ENCODE data around the gene GRAP2.
"Not testable (repeated sequence)": the region's sequence is repeated elsewhere in the genome, so short reads cannot be mapped to it uniquely, and the experiment has no call there.

GRAP2 gene

DNA sequence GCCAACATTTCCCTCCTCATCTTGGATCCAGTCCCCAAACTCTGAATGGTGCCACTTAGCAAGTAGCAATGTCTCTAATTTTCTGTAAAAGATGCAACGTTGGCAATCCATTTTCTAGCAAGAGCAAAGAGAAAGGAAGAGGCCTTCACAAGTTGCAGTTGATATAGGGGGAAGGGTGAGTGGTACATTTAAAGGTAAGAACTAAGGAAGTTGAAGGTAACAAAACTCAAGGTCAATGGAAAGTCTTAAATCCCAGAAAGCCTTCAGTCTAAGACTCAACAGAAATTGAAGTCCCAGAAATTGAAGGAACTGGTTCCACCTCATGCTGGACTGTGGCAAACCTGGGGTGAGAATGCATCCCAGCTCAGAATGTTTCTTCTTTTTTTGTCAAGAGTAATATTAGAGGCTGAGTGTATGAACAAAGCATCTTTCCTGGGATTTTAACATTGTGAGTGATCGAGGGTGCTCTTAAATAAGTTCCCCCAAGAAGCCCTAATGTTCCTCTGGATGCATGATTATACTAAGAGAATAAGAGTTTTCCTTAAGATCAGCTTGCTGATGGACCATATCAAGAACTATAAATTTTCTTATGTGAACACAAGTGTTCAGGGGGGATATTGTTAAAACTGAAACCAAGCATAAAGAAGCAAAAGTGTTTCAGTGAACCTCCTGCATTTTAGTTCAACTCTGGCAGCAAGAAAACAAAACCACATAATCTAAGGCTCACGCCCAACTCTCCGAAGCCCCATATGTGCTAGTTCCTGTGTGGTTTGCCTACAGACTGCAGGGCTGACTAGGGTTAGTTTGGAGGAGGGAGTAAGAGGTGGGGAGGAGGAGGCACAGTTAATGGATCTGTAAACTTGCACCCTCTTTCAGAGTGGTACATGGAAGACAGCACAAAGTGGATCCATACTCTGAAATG lies at the start of gene GRAP2:
Gene GRAP2 (plus strand): TSS at position 779 of the 922 bp plus-strand sequence. CDS start 46,023 bp downstream, outside the sequence.
- DNase-seq, result no peak

DNA sequence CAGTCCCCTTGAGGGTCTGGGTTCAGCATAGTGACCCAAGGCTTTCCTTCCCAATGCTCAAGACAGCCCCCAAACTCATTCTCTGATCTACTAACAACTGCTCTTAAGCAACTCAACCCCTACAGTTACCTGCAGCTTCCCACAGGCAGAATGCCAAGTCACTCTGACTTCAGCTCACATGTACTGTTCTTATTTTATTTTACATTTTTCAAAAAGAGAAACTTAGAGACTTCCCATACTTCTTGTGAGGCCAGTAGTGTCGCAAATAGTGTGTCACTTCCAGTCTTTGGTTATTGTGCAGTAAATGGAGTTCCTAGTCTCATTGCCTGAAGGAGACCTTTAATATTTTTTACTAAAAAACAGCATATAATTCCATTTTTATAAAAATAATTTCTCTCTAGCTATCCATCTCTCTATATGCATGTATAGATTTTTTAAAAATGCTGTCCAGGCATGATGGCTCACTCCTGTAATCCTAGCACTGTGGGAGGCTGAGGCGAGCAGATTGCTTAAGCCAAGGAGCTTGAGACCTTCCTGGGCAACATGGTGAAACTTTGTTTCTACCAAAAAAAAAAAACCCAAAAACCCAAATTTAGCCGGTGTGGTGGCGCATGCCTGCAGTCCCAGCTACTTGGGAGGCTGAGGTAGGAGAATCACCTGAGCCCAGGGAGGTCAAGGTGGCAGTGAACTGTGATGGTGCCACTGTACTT lies 49.1 kb upstream of the GRAP2 start:
- no peak for DNase-seq

DNA sequence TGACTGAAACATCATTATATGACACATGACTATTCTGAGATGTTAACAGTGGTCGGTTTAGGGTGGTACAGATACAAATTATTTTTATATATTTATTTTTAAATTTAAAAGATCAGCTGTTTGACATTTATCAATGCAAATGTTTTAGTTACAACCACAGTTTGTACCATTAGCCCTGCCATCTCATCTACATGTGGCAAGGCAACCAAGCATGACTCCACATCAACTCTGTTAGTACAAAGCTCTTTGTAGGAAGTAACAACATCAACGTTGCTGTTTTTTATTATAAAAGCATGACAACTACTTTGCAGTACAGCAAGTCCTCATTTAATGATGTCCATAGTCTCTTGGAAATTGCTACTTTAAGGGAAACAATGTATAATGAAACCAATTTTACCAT lies 48.1 kb upstream of the GRAP2 start:
- no peak for DNase-seq

DNA sequence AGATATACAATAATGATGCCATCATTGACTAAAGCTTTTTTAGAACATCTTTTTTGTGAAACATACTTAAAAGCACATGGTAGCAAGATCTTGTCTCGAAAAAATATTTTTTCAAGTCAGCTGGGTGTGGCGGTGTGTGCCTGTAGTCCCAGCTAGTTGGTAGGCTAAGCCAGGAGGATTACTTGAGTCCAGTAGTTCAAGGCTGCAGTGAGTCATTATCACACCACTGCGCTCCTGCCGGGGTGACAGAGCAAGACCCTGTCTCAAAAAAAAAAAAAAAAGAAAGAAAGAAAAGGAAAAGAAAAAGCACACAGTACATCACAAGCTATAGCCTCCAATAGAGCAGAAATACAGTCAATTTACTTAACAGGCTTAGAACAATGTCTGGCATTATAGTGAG lies 44.3 kb upstream of the GRAP2 start:
- no peak for DNase-seq

DNA sequence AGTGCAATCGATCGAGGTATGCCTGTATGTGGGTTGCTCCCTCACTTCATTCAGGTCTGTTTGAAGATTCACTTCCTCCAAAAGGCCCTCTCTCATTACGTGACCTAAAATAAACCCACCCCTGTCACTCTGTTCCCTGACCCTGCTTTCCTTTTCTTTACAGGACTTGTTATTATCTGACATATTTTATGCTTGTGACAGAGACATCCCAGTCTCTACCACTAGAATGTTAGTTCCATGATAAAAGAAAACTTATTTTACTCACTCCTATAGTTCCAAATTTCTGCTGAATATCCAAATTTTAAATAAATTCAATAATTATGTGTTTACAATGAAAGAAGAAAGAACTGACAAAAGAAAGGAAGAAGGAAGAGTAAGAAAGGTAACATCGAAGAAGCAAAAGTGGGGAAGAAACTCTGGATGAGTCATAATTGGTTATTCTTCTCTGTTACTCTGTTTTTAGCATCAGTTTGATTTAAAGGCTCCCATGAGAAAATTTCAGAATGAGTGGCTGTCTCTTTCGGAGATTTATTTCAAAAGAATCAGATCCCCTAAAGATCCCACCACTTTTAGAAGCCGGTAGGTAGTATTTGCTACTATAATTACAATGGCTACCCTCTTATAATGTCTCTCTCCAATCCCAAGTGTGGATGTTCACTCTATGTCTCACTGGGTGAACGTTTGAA lies 40.8 kb upstream of the GRAP2 start:
- DNase-seq, result no peak

DNA sequence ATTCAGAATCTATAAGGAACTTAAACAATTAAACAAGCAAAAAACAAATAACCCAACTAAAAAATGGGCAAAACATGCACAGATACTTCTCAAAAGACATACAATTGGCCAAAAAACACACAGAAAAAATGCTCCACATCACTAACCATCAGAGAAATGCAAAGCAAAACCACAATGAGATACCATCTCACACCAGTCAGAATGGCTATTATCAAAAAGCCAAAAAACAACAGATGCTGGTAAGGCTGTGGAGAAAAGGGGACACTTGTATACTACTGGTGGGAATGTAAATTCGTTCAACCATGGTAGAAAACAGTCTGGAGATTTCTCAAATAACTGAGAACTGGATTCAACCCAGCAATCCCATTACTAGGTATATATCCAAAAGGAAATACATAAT lies 32.1 kb upstream of the GRAP2 start:
- no peak for DNase-seq

DNA sequence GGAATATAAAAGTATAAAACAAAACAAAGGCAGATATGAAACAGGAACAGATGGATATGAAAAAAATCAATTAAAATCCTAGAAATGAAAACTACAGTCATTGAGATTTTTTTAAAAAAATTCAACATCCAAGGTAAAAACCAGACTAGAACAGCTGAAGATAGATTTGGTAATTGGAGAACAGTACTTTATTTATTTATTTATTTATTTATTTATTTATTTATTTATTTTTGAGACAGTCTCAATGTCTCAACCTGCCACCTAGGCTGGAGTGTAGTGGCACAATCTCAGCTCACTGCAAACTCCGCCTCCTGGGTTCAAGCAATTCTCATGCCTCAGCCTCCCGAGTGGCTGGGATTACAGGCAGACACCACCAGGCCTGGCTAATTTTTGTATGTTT lies 31.1 kb upstream of the GRAP2 start:
- not testable (repeated sequence) for DNase-seq

DNA sequence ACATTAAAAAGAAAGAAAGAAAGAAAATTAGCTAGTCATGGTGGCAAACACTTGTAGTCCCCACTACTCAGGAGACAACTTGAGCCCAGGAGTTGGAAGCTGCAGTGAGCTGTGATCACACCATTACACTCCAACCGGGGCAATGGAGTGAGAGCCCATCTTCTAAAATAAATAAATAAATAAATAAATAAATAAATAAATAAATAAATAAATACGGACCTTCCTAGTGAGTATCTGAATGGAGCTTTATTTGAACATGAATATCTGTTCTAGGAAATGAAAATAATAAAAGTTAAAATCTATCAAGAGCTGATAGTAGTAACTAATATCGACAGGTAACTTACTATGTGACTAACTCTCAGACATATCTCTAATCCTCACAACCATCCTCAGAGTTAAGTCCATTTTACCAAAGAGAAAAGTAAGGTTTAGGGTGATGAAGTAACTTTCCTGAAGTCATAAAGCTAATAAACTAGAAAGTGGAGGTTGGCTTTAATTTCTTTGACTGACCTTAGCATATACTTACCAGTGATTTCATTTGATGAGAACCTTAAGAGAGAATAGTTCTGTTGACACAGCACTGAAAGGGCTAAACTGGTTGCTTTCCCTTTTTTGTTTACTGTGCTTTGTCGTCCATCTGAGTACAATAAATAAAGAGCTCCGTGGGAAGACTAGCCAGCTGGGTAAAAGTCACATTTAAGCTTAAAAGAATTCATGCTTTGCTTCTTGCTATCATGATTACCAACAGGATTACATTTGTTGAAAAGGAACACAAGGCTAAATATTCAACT lies 29.7 kb upstream of the GRAP2 start:
- no peak for DNase-seq

DNA sequence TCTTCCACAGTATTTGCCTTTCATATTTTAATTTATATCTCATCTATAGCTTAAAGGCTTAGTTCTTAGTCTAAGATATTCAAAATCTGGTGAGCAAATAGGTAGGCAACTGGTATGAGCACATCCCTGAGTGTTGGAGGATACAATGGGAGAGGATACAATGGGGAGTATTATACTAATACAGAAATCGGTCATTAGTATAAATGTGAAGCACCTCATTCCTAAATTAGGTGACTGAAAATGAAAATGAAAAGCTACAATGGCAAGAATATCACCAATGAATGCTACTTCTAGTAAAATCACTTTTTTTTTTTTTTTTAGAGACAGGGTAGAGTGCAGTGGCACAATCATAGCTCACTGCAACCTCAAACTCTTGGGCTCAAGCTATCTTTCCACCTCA lies 28.3 kb upstream of the GRAP2 start:
- DNase-seq, result no peak

DNA sequence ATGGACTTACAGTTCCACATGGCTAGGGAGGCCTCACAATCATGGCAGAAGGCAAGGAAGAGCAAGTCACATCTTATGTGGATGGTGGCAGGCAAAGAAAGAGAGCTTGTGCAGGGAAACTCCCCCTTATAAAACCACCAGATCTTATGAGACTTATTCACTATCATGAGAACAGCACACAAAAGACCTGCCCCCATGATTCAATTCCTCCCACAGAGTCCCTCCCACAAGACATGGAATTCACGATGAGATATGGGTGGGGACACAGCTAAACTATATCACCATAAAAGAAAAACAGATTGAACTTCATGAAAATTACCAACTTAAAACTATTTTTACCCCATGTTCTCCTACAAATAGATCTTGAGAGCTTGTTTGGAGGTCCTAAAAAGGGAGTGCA lies 26.9 kb upstream of the GRAP2 start:
- DNase-seq, result no peak

DNA sequence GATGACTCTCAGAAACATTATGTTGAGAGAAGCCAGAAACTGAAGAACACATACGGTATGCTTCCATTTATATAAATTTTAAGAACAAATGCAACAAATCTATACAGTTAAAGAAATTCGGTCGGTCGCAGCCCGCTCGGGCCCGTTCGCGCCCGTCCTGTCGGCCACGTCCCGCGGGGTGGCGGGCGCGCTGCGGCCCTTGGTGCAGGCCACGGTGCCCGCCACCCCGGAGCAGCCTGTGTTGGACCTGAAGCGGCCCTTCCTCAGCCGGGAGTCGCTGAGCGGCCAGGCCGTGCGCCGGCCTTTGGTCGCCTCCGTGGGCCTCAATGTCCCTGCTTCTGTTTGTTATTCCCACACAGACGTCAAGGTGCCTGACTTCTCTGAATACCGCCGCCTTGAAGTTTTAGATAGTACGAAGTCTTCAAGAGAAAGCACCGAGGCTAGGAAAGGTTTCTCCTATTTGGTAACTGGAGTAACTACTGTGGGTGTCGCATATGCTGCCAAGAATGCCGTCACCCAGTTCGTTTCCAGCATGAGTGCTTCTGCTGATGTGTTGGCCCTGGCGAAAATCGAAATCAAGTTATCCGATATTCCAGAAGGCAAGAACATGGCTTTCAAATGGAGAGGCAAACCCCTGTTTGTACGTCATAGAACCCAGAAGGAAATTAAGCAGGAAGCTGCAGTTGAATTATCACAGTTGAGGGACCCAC lies 25.6 kb upstream of the GRAP2 start:
- not testable (repeated sequence) for DNase-seq

DNA sequence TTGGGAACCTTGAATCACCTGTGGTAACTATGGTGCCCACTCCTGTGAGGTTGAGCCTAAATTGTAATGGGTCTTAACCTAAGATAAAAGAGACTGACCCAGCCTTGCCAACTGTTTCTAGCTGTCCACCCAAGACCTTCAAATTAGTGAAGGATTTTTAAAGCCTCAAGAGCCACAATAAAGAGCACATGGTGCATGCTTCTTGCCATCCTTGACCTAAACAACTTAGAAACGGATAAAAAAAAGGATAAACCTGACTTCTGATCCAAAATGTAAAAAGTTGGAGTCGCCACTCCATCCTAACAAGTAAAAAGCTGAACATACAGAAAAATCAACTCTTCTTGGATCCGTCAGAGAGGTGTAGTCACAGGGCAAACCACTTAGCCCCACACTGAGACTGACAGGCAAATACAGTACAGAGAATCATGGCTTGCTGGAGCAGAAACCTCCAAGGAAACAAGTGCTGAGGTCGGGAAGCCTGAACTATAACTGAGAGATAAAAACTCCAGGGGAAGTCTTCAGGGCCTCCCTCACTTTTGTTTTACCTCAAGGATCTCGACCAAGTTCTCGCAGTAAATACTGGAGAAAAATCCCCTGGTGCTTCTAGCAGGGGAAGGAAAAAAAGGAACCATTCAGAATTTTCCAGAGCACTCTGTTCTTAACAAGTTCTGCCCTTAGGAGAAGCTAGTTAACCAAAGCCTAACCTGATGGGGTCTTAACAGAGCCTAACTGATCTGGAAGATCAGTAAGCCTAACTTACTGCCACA lies 23.6 kb upstream of the GRAP2 start:
- DNase-seq, result no peak

DNA sequence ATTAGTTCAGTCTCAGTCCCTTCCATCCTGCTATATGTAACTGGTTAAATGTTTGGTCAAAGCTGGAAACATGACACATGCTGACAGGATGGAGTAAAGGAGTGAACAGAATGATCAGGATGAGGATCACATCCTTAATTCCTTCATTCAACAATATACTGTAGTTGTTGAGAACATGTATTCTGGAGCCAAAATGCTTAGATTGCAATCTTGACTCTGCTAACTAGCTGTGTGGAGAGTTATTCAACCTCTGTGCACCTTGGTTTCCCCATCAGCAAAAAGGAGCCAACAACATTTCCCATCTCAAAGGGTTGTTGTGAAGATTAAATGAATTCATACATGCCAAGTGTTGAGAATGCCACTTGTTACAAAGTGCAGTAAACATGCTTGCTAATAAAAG lies 20.2 kb upstream of the GRAP2 start:
- no peak for DNase-seq

DNA sequence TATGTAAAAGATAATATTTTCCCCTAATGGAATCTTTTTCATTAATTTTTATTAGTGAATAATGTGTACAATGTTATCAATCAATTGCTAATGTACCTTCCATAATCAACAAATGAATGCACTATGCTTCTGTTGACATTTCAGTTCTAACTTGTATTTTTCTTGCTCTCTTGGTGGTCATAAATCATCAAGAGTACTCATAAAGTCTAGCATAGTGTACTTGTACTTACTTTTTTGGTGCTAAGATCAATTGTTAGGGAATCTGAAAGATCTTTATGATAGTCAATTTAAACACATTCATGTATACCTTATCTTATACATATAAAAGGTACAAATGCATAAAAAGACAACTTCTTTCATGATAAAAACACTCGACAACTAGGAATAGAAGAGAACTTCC lies 17.8 kb upstream of the GRAP2 start:
- DNase-seq, result no peak

DNA sequence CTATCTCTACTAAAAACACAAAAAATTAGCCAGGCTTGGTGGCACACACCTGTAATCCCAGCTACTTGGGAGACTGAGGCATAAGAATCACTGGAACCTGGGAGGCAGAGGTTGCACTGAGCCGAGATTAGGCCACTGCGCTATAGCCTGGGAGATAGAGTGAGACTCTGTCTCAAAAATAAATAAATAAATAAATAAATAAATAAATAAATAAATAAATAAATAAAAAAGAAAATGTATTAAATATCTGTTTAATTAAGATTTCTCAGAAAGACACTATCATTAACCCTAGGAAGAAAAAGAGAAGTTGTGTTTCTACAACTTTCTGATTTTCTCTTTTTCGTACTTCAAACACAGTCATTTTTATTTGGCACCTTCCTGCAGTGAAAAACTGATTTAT lies 11.0 kb upstream of the GRAP2 start:
- DNase-seq, result not testable (repeated sequence)

DNA sequence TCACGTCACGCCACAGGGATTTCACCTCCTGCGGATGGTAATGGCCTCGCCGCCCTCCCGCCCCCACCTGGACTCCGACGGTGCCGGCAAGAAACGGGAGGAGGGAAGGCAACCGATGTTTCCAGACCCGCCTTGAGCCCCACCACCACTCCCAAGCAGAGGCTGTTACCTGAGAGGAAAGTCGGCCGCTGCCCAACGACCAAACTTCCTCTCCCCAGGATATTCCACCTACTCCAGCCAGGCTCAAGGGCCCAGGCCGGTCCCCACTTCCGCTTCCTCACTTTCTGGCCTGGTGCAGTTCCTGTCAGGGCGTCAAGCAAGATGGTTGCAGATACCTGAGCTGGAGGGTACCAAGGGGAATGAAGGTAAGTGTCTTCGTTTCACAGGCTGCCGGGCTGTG lies 7.4 kb upstream of the GRAP2 start, which contains the start of gene ENTHD1:
Gene ENTHD1 (minus strand): TSS at position 235 of the 400 bp plus-strand sequence. CDS start 6,012 bp downstream, outside the sequence.
- DNase-seq, result no peak

DNA sequence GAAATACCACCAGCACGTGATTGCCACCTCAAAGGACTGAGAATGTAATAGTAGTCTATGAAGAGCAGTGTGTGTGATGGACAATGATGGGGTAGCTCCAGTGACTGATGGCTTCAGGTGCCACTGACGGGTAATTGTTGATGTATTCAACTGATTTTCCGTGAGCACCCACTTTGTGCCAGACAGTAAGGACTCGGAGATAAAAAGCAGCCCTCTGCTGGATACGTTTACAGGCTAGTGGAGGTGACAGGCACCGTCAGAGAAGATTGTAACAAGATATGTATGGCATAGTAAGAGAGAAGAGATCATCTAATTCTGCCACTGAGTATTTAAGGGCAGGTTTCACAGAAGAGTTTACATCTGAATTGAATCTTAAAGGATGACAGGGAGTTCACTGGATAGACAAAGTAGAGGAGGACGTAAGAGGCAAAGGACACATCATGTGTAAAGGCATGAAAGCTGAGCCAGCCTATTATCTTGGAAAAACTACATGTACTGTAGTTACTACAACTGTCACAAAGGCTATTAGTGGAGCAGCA lies 6.3 kb upstream of the GRAP2 start:
- DNase-seq, result no peak

DNA sequence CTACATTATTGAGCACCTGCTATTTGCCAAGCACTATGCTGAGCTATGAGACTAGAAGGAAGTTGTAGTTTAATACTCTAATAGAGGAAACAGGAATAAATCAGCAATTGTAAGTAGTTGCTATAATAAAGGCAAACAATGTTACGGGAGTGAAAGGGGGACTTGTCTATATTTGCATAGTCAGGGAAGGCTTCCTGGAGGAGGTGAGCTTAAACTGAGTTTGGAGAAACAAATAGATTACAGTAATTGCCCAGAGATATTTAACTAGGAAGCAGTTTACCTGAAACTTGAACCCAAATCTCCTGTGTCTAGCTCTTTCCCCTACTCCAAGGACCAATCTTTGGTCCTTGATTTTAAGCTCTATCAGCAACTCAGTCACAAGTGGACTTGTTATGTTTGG lies 5.2 kb upstream of the GRAP2 start:
- no peak for DNase-seq

DNA sequence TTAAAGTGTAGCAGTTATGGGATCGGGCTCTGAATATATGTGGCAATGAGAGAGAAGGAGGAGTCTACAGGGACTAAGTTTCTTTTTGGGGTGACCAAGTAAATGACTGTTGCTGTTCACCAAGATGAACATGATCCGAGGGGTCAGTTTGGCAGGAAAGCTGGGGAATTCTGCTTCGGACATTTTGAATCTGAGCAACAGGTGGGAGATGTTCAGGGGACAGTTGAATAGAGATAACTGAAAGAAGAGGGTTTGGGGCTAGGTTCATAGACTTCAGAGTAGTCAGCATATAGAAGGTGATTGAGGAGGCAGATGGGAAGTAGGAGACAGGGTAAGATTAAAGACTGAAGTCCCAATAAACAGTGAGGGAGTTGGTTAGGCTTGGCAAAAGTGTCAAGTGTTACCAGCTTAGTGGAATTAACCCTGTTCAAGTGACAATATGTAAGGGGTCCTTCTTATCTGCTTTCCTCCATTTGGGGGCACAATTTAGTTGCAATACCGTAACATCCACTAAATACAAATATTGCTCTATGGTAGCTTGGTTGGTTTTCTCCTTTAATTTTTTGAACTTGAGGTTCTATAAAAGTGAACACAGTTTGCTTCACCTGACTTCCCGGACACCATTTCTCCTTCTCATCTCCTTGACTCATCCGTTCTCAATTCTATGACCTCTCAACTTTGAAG lies 4.4 kb upstream of the GRAP2 start:
- DNase-seq, result no peak

DNA sequence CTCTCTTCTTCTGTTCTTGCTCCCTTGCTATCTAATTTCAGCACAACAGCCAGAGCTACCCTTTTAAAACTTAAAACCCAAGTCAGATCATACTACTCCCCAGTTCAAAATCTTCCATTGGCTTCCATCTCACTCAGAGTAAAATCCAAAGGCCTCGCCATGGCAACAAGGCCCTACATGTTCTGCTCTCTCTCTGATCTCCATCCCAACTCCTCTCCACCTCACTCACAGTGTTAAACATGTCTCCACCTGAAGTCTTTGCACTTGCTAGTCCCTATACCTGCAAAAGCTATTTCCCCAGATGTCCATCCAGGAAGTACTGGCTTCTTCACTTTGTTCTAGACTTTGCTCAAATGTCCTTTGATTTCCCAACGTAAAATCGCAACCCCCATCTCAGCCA lies 3.0 kb upstream of the GRAP2 start:
- DNase-seq, result no peak
